Sigmoid colon (tissue), 7 donors: ENCODE results near the gene RAD17. TPM values are rescaled to one million over a fixed set of nuclear protein-coding genes. Genes with fewer than 3 reads are reported as not detected.

Source experiments
- DNase-seq: peaks from one replicate; pipeline ENCODE4 v3.0.0-alpha.2; 2019
- H3K27ac ChIP-seq, 4 donors: fragments of 200-600 bp; sonication (generic); one replicate each; pipeline ENCODE4 v1.5.1; 2016 to 2019; ENCODE audit warnings: mild to moderate bottlenecking in 1 of 4
- H3K27me3 ChIP-seq, 3 donors: fragments of 200-600 bp; sonication (generic); one replicate each; pipeline ENCODE4 v1.5.1; 2019; ENCODE audit warnings: mild to moderate bottlenecking in 1 of 3
- H3K36me3 ChIP-seq, 4 donors: fragments of 200-600 bp; sonication (generic); one replicate each; pipeline ENCODE4 v1.5.1; 2016 to 2019
- H3K4me1 ChIP-seq, 4 donors: fragments of 200-600 bp; sonication (generic); one replicate each; pipeline ENCODE4 v1.5.1; 2017 to 2019
- H3K4me3 ChIP-seq, 4 donors: fragments of 200-600 bp; sonication (generic); one replicate each; pipeline ENCODE4 v1.5.1; 2017 to 2019; ENCODE audit warnings: mild to moderate bottlenecking in 2 of 4, moderate library complexity in 1 of 4
- H3K9me3 ChIP-seq, 4 donors: fragments of 200-600 bp in 3 of 4; sonication (generic) in 3 of 4; one replicate each; pipeline versions ENCODE4 v1.5.1 to v1.6.1; 2013 to 2019
- EP300 ChIP-seq, 4 donors: sonication (generic); formaldehyde crosslinking; IDR thresholded peaks; one replicate each; pipeline ENCODE4 v1.6.1; 2017; ENCODE audit warnings: antibody characterized with exemption in 4 of 4
- POLR2A ChIP-seq, 2 donors: fragments of 450-650 bp; IDR thresholded peaks; one replicate each; pipeline ENCODE4 v1.6.1; 2016; ENCODE audit warnings: antibody characterized with exemption in 2 of 2, mild to moderate bottlenecking in 2 of 2, moderate library complexity in 2 of 2
- POLR2AphosphoS5 ChIP-seq, 4 donors: sonication (generic); formaldehyde crosslinking; IDR thresholded peaks; one replicate each; pipeline ENCODE4 v1.6.1; 2017; ENCODE audit warnings: antibody characterized with exemption in 4 of 4
- WGBS, 2 donors: extraction: QIAGEN DNeasy Blood & Tissue Kit; methylation state at CpG; one replicate each; pipeline ENCODE4 v1.1.7; 2013; 5-methylcytosine and 5-hydroxymethylcytosine counted together
- intact Hi-C: fragments of 100-400 bp; cut with DNase I; formaldehyde crosslinking; loops from one replicate; pipeline ENCODE4 v1.15.1; 2023
- polyA plus RNA-seq, 3 donors: library from polyadenylated mRNA; stranded (reverse); fragments of 200-250 nt; gene quantifications; one replicate each; pipeline ENCODE4 v1.2.3, GENCODE V29; 2013
- total RNA-seq, 4 donors: library from RNA; depleted of rRNA; stranded (reverse); fragments of >200 nt; gene quantifications; one replicate each; pipeline ENCODE4 v1.1.0, GENCODE V29; 2016
- TF ChIP-seq, protein P1 (sequence below), 4 experiments: fragments of 450-650 bp in 3 of 4; fragments of 200-600 bp in 1 of 4; IDR thresholded peaks; one replicate each; pipeline ENCODE4 v1.5.1; 2016 to 2019; ENCODE audit warnings: antibody characterized with exemption in 4 of 4, mild to moderate bottlenecking in 3 of 4, moderate library complexity in 2 of 4
- donor health status: healthy with polysubstance abuse.
- donor health status: Bipolar disorder and iron deficiency.
- donor health status: healthy.

The RAD17 gene
- total and polyA plus RNA-seq, 7 donors = 13.1 to 25.3 (median 18.3) TPM

DNA sequence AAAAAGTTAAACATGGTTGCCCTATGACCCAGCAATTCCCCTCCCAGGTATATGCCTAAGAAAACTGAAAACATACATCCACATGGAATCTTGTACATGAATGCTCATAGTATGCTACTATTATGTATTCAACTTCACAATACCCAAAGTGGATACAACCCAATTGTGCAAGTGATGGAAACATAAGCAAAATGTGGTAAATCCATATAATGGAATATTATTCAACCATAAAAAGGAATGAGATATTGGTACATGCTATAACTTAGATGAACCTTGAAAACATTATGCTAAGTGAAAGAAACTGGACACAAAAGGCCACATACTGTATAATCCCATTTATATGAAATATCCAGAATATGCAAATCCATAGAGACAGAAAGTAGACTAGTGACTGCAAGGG, 19.0 kb upstream of the RAD17 start:
- DNase-seq = no peak
- H3K36me3 ChIP-seq = peaks cover 0 to 59% (median 11%) of the 10 kb centered on the region in 4 donors
- intact Hi-C loops = no loop called here
- H3K9me3 ChIP-seq = no peaks in the 10 kb centered on the region
- H3K4me1 ChIP-seq = no peaks in the 10 kb centered on the region
- TF ChIP-seq EP300 (IDR thresholded peaks at IDR 0.05) = no peak
- TF ChIP-seq POLR2AphosphoS5 (IDR thresholded peaks at IDR 0.05) = no peak
- no peak for TF ChIP-seq POLR2A (IDR thresholded peaks at IDR 0.05)
- TF ChIP-seq, protein P1, sequence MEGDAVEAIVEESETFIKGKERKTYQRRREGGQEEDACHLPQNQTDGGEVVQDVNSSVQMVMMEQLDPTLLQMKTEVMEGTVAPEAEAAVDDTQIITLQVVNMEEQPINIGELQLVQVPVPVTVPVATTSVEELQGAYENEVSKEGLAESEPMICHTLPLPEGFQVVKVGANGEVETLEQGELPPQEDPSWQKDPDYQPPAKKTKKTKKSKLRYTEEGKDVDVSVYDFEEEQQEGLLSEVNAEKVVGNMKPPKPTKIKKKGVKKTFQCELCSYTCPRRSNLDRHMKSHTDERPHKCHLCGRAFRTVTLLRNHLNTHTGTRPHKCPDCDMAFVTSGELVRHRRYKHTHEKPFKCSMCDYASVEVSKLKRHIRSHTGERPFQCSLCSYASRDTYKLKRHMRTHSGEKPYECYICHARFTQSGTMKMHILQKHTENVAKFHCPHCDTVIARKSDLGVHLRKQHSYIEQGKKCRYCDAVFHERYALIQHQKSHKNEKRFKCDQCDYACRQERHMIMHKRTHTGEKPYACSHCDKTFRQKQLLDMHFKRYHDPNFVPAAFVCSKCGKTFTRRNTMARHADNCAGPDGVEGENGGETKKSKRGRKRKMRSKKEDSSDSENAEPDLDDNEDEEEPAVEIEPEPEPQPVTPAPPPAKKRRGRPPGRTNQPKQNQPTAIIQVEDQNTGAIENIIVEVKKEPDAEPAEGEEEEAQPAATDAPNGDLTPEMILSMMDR (IDR thresholded peaks at IDR 0.05) = no peak
- H3K27ac ChIP-seq = no peak overlapping the region
- no peaks in the 10 kb centered on the region for H3K27me3 ChIP-seq
- no peak overlapping the region for H3K4me3 ChIP-seq

DNA sequence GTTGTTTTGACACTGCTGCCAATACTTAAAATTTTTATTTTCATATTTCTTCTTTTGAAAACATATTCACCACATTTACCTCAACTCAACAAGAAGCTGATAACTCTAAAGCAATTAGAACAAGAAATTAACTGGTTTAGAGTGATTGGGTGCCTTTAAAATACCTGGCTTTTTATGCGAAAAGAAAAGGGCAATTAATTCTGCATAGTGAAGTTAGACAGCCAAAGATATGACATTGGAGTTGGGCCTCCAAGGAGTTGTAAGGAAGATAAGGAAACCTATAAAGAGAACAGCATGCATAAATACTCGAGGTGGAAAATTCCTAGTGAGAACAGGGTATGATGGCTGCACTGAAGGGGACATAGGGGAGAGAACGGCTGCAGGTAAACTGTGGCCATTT, 9.9 kb upstream of the RAD17 start:
- H3K4me1 ChIP-seq = no peaks in the 10 kb centered on the region
- intact Hi-C loops = loop anchor here (10.0 kb wide), 1 partner anchor 315 kb away; no protein-coding TSS in a partner anchor
- H3K9me3 ChIP-seq = no peaks in the 10 kb centered on the region
- no peak overlapping the region for H3K27ac ChIP-seq
- H3K36me3 ChIP-seq = peaks cover 0 to 45% (median 9%) of the 10 kb centered on the region in 4 donors
- DNase-seq = no peak
- no peak overlapping the region for H3K4me3 ChIP-seq
- 76 to 85% methylated on average over 3 of the region's 3 CpGs for WGBS, 2 donors
- no peaks in the 10 kb centered on the region for H3K27me3 ChIP-seq
- no peak for TF ChIP-seq EP300 (IDR thresholded peaks at IDR 0.05)
- TF ChIP-seq POLR2A (IDR thresholded peaks at IDR 0.05) = no peak
- TF ChIP-seq POLR2AphosphoS5 (IDR thresholded peaks at IDR 0.05) = no peak
- TF ChIP-seq, protein P1 (IDR thresholded peaks at IDR 0.05) = no peak

DNA sequence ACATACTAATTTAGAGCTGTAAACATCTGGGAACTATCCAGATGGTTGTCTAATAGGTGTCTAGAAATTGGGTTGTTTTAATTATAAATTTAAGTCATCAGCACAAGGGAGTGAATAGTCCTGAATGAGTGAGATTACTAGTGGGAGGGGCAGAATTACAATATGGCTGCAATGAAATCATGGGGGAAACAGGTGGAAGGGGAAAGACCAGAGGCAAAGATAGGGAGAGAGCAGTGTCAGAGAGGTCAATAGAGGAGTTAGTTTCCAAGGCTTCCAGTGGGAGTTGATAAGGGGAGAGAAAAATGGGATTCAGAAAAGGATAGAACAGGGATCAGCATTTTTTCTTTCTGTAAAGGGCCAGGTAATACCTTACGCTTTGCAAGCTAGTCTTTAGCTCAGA, 9.2 kb upstream of the RAD17 start:
- Histone ChIP-seq H3K36me3 (peaks cover 5 to 45% (median 8%) of the 10 kb centered on the region in 4 donors), H3K9me3 (no peaks in the 10 kb centered on the region), H3K27me3 (no peaks in the 10 kb centered on the region), H3K4me3 (no peak overlapping the region), H3K4me1 (no peaks in the 10 kb centered on the region), H3K27ac (no peak overlapping the region)
- TF ChIP-seq, protein P1 (IDR thresholded peaks at IDR 0.05) = no peak
- no peak for TF ChIP-seq POLR2A (IDR thresholded peaks at IDR 0.05)
- TF ChIP-seq POLR2AphosphoS5 (IDR thresholded peaks at IDR 0.05) = no peak
- no peak for TF ChIP-seq EP300 (IDR thresholded peaks at IDR 0.05)
- no peak for DNase-seq
- intact Hi-C loops = loop anchor here (10.0 kb wide), 1 partner anchor 316 kb away; no protein-coding TSS in a partner anchor
- WGBS, 2 donors = 96 to 97% methylated on average over 1 of the region's 1 CpG

DNA sequence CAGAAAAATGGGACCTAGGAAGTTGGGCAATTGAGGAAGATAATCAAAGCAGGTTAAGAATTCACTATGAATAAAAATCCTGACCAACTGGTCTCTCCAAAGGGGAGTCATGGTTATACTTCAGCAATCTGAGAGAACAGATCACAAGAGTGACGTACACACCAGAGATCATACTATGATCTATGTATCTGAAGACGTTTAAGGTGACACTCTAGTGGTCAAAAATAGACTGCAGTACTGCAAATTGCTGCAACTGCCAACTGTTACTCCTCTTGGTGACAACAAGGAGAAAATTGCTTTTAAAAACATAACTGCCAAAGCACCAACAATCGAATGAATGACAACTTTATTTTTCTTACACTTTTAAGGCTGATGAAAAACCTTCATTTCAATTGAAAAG, 5.2 kb upstream of the RAD17 start:
- 56 to 58% methylated on average over 3 of the region's 3 CpGs for WGBS, 2 donors
- intact Hi-C loops = loop anchor here (10.0 kb wide), 1 partner anchor 320 kb away; no protein-coding TSS in a partner anchor
- H3K36me3 ChIP-seq = peaks cover 0 to 51% (median 13%) of the 10 kb centered on the region in 4 donors

More for the DNA sequence above, 5.2 kb upstream of the RAD17 start:
- Histone ChIP-seq H3K27ac (no peak overlapping the region), H3K4me1 (peaks cover 0 to 14% (median 12%) of the 10 kb centered on the region in 4 donors), H3K9me3 (no peaks in the 10 kb centered on the region), H3K27me3 (no peaks in the 10 kb centered on the region), H3K4me3 (no peak overlapping the region)
- DNase-seq = no peak
- TF ChIP-seq POLR2AphosphoS5 (IDR thresholded peaks at IDR 0.05) (no peak), EP300 (IDR thresholded peaks at IDR 0.05) (no peak)
- TF ChIP-seq, protein P1 (IDR thresholded peaks at IDR 0.05) = peak in 1 of 4 experiments; percentile 18
